Measurements from ENCODE around the gene PHACTR4. TPM values are rescaled to one million over a fixed set of nuclear protein-coding genes. Genes with fewer than 3 reads are reported as not detected.
A peak's percentile ranks its signal among the peaks of the same experiment; 100 is the strongest.

The PHACTR4 gene
- total and polyA plus RNA-seq, 2 of the 13 experiments (the other 11 are each of a cell fraction or from before 2014, with no cell fraction given) = 13.9 to 17.1 TPM

GRCh38 chr1:28437924-28438699, 68.6 kb downstream of the PHACTR4 start (continued):
- TF ChIP-seq ARID5B (CRISPR knock-in tag; IDR thresholded peaks at IDR 0.05) (peak; percentile 78), ZNF326 (CRISPR knock-in tag; IDR thresholded peaks at IDR 0.05; ENCODE audit: borderline replicate concordance) (no peak), SOX6 (IDR thresholded peaks at IDR 0.05) (no peak), SOX6 (CRISPR knock-in tag; IDR thresholded peaks at IDR 0.05) (no peak; the same call in 1 of the 2 replicates), ZNF704 (CRISPR knock-in tag; IDR thresholded peaks at IDR 0.05; ENCODE audit: borderline replicate concordance) (no peak), ZNF367 (CRISPR knock-in tag; IDR thresholded peaks at IDR 0.05; ENCODE audit: borderline replicate concordance) (no peak), HNRNPUL1 (IDR thresholded peaks at IDR 0.05; ENCODE audit: low read depth, low read length) (no peak), SMAD1 (CRISPR knock-in tag; IDR thresholded peaks at IDR 0.05; ENCODE audit: borderline replicate concordance, low read depth) (no peak), ZNF121 (CRISPR knock-in tag; IDR thresholded peaks at IDR 0.05) (no peak), ZBTB1 (CRISPR knock-in tag; IDR thresholded peaks at IDR 0.05; ENCODE audit: borderline replicate concordance) (no peak), ZNF142 (CRISPR knock-in tag; IDR thresholded peaks at IDR 0.05) (no peak), IKZF5 (CRISPR knock-in tag; IDR thresholded peaks at IDR 0.05) (peak; percentile 61; the same call in 1 of the 2 replicates), SALL1 (CRISPR knock-in tag; IDR thresholded peaks at IDR 0.05) (peak; percentile 77), RBFOX2 (IDR thresholded peaks at IDR 0.05; ENCODE audit: low read depth, low read length) (no peak), ESRRA (CRISPR knock-in tag; IDR thresholded peaks at IDR 0.05; ENCODE audit: low read depth) (no peak), MAZ (IDR thresholded peaks at IDR 0.05; ENCODE audit: borderline replicate concordance, low read depth, low read length) (no peak), MAZ (CRISPR knock-in tag; IDR thresholded peaks at IDR 0.05; ENCODE audit: low read depth) (no peak)
